ENCODE measurements around the gene ASGR1.

The ASGR1 gene

DNA sequence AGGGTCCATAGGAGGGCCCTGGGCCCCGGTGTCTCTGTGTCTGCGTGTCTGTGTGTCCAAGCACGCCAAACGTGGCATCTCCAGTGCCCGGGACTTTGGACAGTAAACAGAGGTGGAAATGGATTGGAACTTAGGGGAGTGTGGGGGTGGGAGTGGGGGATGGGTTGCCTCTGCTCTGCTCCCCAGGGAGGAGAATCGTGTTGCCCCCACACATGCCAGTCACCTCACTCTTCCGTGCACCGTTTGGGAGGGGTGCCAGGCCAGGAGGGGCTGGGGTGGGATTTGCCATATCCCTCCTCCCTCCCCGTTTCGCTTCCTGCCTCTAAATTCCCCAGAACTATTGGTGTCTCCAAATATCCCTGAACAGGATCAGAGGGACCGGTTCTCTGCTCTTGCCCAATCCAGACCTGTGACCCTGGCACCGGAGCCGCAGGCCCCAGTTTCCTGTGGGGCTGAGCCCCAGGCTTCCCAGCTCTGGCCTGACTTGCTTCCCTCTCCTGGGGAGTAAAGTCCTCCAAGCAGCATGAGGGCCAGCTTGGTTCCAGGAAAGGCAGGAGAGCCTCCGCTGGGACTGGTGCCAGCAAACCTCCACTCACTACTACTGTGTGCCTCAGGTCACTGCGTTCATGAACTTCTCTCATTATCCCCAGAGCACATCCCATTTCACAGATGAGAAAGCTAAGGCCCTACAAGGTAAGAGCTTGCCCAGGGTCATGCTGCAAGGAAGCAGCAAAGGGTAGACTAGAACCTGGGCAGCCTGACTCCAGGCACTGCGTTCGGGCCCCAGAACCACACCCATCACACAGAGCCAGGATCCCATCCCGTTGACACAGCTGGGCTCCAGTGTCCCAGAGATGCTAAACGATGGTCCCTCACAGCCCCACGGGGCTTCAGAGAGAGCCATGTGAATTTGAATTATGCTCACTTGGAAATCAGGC, at the start of gene ASGR1:
Gene ASGR1 (minus strand): TSS at position 54 of the 938 bp plus-strand sequence. CDS start 807 bp downstream, outside the sequence.
- no peak for DNase-seq

GRCh38 chr17:7228920-7229319, 49.8 kb upstream of the ASGR1 start:
- DNase-seq = no peak

DNA sequence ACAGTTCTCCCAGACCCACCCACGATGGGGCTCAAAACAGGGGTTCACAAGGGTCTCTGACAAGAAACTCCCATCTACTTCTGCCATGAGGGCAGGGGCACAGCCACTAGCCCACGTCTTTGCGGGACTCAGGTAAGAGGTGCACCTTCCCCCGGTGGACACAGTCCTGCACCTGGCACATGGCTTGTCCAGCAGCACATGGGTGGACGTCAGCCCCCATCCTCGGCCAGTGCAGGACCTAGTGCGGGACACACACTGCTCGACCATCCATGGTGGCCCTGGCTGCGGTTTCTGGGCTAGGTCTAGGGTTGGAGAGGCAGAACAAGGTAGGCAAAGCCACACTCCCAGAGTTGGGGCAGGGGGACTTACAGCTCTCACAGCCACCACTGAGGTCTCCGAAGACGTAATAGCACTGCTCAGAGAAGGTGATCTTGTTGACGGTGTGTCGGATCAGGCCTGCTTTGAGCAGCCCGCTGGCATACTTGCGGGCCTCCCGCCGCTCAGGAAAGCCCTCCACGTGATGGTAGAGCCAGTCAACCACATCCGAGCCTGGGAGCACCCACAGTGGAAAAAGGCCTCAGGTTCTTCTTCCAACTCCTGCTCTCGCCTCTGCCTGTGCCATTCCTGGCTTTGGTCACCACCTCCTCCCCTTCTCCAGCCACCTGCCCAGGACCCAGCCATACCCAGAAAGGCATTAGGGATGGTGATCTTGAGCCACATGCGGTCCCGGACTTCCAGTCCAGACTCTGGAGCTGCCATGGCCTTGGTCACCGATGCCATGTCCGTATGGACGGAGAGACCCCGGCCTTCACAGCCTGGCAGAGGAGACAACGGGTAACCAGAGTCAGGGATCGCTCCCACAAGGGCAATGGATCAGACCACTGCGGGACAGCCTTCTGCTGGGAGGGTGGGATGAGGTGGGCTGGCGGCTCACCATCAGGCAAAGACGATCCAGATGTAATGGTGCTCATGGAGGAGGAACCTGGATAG, 47.8 kb upstream of the ASGR1 start:
- DNase-seq = no peak

- no peak for DNase-seq
Measured at GRCh38 chr17:7225711-7226331, 46.7 kb upstream of the ASGR1 start.

GRCh38 chr17:7224661-7225111, 45.5 kb upstream of the ASGR1 start:
- no peak for DNase-seq

DNA sequence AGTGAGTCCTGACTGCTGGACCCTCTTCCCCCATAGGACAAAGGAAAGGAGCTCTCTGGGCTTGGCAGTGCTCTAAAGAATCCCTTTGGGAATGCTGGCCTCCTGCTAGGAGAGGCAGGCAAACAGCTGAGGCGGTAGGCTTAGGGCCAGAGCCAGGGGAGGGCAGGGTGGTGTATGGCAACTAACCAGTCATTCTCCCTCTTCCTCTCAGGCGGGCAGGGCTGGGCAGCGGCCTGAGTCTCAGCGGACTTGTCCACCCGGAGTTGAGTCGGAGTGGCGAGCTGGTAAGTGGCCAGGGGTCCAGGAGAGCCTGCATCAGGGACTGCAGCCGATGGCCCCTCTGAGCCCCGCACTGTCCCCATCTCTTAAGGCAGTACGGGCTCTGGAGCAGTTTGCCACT, 44.9 kb upstream of the ASGR1 start:
- no peak for DNase-seq

DNA sequence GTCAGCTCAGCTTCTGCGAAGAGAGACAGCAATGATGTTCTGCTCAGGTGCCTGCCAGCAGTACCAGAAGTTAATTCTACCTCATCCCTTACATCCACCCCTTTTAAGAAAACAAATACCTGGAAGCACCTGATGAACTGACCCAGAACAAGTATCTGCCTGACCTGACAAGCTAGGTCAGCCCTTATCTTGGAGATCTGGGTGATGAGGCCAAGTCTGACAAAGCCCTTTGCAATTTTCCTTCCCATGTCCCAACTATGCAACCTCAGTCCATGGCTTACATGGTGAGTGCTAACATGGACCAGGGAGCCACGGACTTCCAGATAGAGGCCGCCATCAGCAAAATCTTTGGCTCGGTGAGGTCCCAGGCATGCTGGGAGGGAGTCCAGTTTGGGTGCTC, 44.2 kb upstream of the ASGR1 start:
- no peak for DNase-seq

- no peak for DNase-seq
Measured at GRCh38 chr17:7222972-7223292, 43.8 kb upstream of the ASGR1 start.

- DNase-seq = no peak
Measured at GRCh38 chr17:7222093-7222971, 43.2 kb upstream of the ASGR1 start.

DNA sequence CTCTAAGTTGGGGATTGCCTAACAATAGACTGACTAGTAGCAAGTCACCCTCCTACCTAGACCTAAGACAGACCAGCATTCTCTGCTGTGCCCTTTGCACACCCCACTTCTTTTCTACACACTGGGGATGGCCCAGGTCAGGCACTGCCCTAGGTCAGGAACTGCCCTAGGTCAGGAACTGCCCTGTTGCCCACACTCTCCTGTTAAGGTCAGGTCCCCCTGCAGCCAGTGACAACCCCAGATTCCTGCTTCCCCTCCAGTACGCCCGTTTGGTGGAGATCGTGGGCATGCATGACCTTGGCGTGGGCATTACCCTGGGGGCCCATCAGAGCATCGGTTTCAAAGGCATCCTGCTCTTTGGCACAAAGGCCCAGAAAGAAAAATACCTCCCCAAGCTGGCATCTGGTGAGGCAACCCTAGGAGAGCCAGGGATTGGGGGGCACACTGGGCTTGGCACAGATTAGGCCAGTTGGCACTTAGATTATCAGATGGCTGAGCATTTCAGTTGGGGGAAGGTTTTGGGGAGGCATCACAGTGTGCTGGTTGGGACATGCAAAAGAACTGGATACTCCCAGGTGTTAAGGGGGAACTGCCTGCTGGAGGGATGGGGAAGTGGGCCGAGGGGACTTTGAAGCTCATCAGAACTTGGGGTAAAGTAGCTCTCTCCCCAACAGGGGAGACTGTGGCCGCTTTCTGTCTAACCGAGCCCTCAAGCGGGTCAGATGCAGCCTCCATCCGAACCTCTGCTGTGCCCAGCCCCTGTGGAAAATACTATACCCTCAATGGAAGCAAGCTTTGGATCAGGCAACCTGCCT, 42.3 kb upstream of the ASGR1 start:
- no peak for DNase-seq

- no peak for DNase-seq
Measured at GRCh38 chr17:7220593-7221277, 41.6 kb upstream of the ASGR1 start.

DNA sequence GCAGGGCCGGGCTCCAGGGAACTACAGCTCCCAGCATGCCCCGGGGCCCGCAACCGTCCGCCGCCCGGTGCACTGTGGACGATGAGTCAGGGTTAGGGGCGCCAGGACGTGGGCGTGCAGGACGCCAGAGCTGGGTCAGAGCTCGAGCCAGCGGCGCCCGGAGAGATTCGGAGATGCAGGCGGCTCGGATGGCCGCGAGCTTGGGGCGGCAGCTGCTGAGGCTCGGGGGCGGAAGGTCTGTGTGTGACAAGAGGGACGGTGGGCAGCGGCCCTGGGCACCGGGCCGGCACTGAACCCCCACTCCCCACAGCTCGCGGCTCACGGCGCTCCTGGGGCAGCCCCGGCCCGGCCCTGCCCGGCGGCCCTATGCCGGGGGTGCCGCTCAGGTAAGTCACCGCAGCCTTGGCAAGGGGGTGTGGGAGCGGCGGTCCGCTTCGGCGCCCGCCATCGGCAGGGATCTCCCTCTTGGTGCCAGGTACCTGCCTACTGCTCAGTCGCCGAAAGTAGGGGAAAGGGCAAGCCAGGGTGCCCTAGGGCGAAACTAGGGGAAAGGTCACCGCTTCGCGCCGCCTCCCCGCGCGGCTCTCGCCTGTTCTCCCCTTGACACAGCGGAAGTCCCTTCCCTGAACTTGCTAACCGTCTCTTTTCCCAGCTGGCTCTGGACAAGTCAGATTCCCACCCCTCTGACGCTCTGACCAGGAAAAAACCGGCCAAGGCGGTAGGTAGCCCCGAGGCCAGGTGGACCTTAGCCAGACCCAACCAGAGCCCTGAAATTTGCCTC, 40.8 kb upstream of the ASGR1 start, which contains the start of the genes ACADVL and DLG4:
Gene ACADVL (plus strand): TSS at position 127 of the 781 bp plus-strand sequence. CDS start 47 bp downstream, at position 174.
Gene DLG4 (minus strand): TSS at position 25 of the 781 bp plus-strand sequence.
- DNase-seq = peak; percentile 85

GRCh38 chr17:7219229-7219811, 40.1 kb upstream of the ASGR1 start:
- no peak for DNase-seq

DNA sequence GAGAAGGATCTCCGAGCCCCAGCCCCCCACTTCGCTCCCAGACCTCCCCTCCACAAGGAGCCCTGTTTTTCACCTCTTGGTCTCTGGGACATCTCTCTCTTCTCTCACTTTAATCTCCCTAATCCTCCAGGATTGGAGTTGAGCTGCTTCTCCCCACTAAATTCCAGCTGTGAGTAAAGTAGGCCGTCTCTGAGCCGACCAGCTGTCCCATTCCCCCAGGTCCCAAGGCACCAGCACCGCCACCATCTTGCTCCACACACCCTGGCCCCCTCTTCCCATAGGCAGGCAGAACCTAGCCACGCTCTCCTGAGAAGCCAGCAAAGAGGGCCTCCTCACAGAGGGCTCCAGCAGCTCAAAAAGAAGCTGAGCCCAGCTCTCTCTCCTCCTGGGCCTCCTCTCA, 39.6 kb upstream of the ASGR1 start:
- no peak for DNase-seq

- no peak for DNase-seq
Measured at GRCh38 chr17:7218166-7218565, 39.0 kb upstream of the ASGR1 start.

GRCh38 chr17:7217113-7217987, 38.2 kb upstream of the ASGR1 start:
- no peak for DNase-seq

DNA sequence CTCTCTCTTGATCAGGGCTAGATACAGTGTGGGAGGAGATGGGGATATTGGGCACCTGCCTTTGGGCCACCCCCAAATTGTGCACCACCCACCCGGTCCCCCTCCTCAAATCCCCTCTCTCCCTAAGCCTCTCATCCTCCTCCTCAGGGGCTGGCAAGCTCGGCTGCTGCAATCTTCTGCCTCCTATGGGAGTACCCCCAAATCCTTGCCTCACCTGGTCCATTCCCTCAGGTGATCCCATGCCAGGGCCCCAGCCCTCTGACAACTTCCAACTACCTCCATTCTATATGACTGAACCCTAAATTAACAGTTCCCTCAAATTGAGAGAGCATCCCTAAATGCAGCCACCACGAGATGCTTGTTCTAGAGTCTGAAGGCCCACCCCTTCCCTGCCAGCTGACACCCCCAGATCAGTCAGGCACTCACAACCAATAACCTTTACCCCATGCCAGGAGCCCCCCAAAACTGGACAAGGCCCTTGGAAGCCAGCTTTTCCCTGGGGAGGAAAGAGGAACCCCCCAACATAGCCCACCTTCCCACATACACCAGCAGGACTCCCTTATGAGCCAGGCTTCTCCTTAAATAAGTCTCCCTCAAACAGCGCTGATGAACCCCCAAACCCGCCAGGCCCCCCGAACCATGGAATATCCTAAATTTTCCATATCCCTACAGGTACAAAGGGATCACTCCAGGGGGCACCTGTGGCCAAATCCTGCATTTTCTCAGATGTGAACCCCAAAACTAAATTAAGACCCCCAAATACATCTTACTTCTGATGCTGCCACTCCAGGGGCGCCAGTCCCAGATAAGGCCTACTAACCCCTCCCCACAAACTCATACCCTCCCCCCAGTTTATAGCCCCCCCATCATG, 37.3 kb upstream of the ASGR1 start:
- DNase-seq = no peak

Data from amniotic stem cell (primary cell).